SU-DHL-6 (cell line): Measurements from ENCODE around the gene ZBTB7A.

Source experiments
- CTCF ChIP-seq: fragments of 200-600 bp; sonication (generic); IDR thresholded peaks from one replicate; pipeline ENCODE4 v1.5.1; 2017; ENCODE audit warnings: antibody characterized with exemption, mild to moderate bottlenecking, low read length, moderate library complexity; ENCODE audit not compliant: insufficient read depth, poor library complexity, severe bottlenecking
- EZH2phosphoT487 ChIP-seq: fragments of 200-600 bp; sonication (generic), shearing (Covaris generic); conservative IDR thresholded peaks from 2 replicates; pipeline ENCODE4 v1.6.1; 2018; ENCODE audit warnings: mild to moderate bottlenecking, antibody characterized with exemption, low read length, moderate library complexity, mixed read lengths

- no peak for TF ChIP-seq CTCF
- no peak for TF ChIP-seq EZH2phosphoT487
These were observed 10.3 kb upstream of the ZBTB7A start for GRCh38 chr19:4077007-4077374.
